ENCODE results near the gene CD244.
"Not testable (repeated sequence)": the region's sequence is repeated elsewhere in the genome, so short reads cannot be mapped to it uniquely, and the experiment has no call there.

CD244 gene

GRCh38 chr1:160900683-160901082 lies 38.0 kb upstream of the CD244 start:
- H3K27me3 ChIP-seq (ENCODE audit: control insufficient read depth in 1 of 2, insufficient read depth in 2 of 2, low read length in 2 of 2); H3K9me3 ChIP-seq (ENCODE audit: control insufficient read depth in 1 of 2, low read length in 2 of 2); H3K36me3 ChIP-seq (ENCODE audit: control insufficient read depth in 1 of 2, insufficient read depth in 2 of 2, low read length in 2 of 2); H3K27ac ChIP-seq (ENCODE audit: low read depth, low read length); H3K4me1 ChIP-seq (ENCODE audit: control insufficient read depth in 1 of 2, insufficient read depth in 2 of 2, low read length in 2 of 2); H3K9ac ChIP-seq (ENCODE audit: low read depth in 1 of 2, low read length in 2 of 2); H3K4me3 ChIP-seq (ENCODE audit: low read depth in 1 of 2, low read length in 2 of 2): not testable (repeated sequence)

- not testable (repeated sequence) for H3K9me3 ChIP-seq (ENCODE audit: control insufficient read depth in 1 of 2, low read length in 2 of 2); H3K36me3 ChIP-seq (ENCODE audit: control insufficient read depth in 1 of 2, insufficient read depth in 2 of 2, low read length in 2 of 2); H3K27ac ChIP-seq (ENCODE audit: low read depth, low read length); H3K27me3 ChIP-seq (ENCODE audit: control insufficient read depth in 1 of 2, insufficient read depth in 2 of 2, low read length in 2 of 2); H3K9ac ChIP-seq (ENCODE audit: low read depth in 1 of 2, low read length in 2 of 2); H3K4me3 ChIP-seq (ENCODE audit: low read depth in 1 of 2, low read length in 2 of 2); H3K4me1 ChIP-seq (ENCODE audit: control insufficient read depth in 1 of 2, insufficient read depth in 2 of 2, low read length in 2 of 2)
Observed at GRCh38 chr1:160894368-160895135, 31.9 kb upstream of the CD244 start.

GRCh38 chr1:160891474-160891873 lies 28.8 kb upstream of the CD244 start:
- no peaks in the 10 kb centered on the region for H3K9me3 ChIP-seq (ENCODE audit: control insufficient read depth in 1 of 2, low read length in 2 of 2)
- H3K36me3 ChIP-seq (ENCODE audit: control insufficient read depth in 1 of 2, insufficient read depth in 2 of 2, low read length in 2 of 2) = no peaks in the 10 kb centered on the region
- H3K4me1 ChIP-seq (ENCODE audit: control insufficient read depth in 1 of 2, insufficient read depth in 2 of 2, low read length in 2 of 2) = no peaks in the 10 kb centered on the region
- H3K4me3 ChIP-seq (ENCODE audit: low read depth in 1 of 2, low read length in 2 of 2) = no peak overlapping the region
- no peak overlapping the region for H3K27ac ChIP-seq (ENCODE audit: low read depth, low read length)
- no peak overlapping the region for H3K9ac ChIP-seq (ENCODE audit: low read depth in 1 of 2, low read length in 2 of 2)
- no peaks in the 10 kb centered on the region for H3K27me3 ChIP-seq (ENCODE audit: control insufficient read depth in 1 of 2, insufficient read depth in 2 of 2, low read length in 2 of 2)

- H3K27ac ChIP-seq (ENCODE audit: low read depth, low read length) = no peak overlapping the region
- H3K27me3 ChIP-seq (ENCODE audit: control insufficient read depth in 1 of 2, insufficient read depth in 2 of 2, low read length in 2 of 2) = no peaks in the 10 kb centered on the region
- H3K36me3 ChIP-seq (ENCODE audit: control insufficient read depth in 1 of 2, insufficient read depth in 2 of 2, low read length in 2 of 2) = no peaks in the 10 kb centered on the region
- no peaks in the 10 kb centered on the region for H3K4me1 ChIP-seq (ENCODE audit: control insufficient read depth in 1 of 2, insufficient read depth in 2 of 2, low read length in 2 of 2)
- H3K4me3 ChIP-seq (ENCODE audit: low read depth in 1 of 2, low read length in 2 of 2) = no peak overlapping the region
- H3K9ac ChIP-seq (ENCODE audit: low read depth in 1 of 2, low read length in 2 of 2) = no peak overlapping the region
- H3K9me3 ChIP-seq (ENCODE audit: control insufficient read depth in 1 of 2, low read length in 2 of 2) = no peaks in the 10 kb centered on the region
Observed at GRCh38 chr1:160888926-160889325, 26.2 kb upstream of the CD244 start.

GRCh38 chr1:160887071-160887470 lies 24.4 kb upstream of the CD244 start:
- H3K9ac ChIP-seq (ENCODE audit: low read depth in 1 of 2, low read length in 2 of 2) = no peak overlapping the region
- H3K4me3 ChIP-seq (ENCODE audit: low read depth in 1 of 2, low read length in 2 of 2) = no peak overlapping the region
- H3K36me3 ChIP-seq (ENCODE audit: control insufficient read depth in 1 of 2, insufficient read depth in 2 of 2, low read length in 2 of 2) = no peaks in the 10 kb centered on the region

GRCh38 chr1:160885042-160885441 lies 22.4 kb upstream of the CD244 start, which contains the start of gene ITLN1:
Gene ITLN1 (minus strand): TSS chr1:160885180. CDS start chr1:160884877, 303 bp downstream.
- no peaks in the 10 kb centered on the region for H3K36me3 ChIP-seq (ENCODE audit: control insufficient read depth in 1 of 2, insufficient read depth in 2 of 2, low read length in 2 of 2)
- no peaks in the 10 kb centered on the region for H3K4me1 ChIP-seq (ENCODE audit: control insufficient read depth in 1 of 2, insufficient read depth in 2 of 2, low read length in 2 of 2)
- no peaks in the 10 kb centered on the region for H3K9me3 ChIP-seq (ENCODE audit: control insufficient read depth in 1 of 2, low read length in 2 of 2)
- no peak within 1 kb of the TSS for H3K9ac ChIP-seq (ENCODE audit: low read depth in 1 of 2, low read length in 2 of 2)
- H3K27ac ChIP-seq (ENCODE audit: low read depth, low read length) = no peak within 1 kb of the TSS
- no peaks in the 10 kb centered on the region for H3K27me3 ChIP-seq (ENCODE audit: control insufficient read depth in 1 of 2, insufficient read depth in 2 of 2, low read length in 2 of 2)
- H3K4me3 ChIP-seq (ENCODE audit: low read depth in 1 of 2, low read length in 2 of 2) = no peak within 1 kb of the TSS

More at GRCh38 chr1:160887071-160887470, 24.4 kb upstream of the CD244 start:
- Histone ChIP-seq H3K4me1 (ENCODE audit: control insufficient read depth in 1 of 2, insufficient read depth in 2 of 2, low read length in 2 of 2) (no peaks in the 10 kb centered on the region), H3K27me3 (ENCODE audit: control insufficient read depth in 1 of 2, insufficient read depth in 2 of 2, low read length in 2 of 2) (no peaks in the 10 kb centered on the region), H3K9me3 (ENCODE audit: control insufficient read depth in 1 of 2, low read length in 2 of 2) (no peaks in the 10 kb centered on the region), H3K27ac (ENCODE audit: low read depth, low read length) (no peak overlapping the region)

GRCh38 chr1:160884579-160884978 lies 21.9 kb upstream of the CD244 start:
- Histone ChIP-seq H3K4me1 (ENCODE audit: control insufficient read depth in 1 of 2, insufficient read depth in 2 of 2, low read length in 2 of 2) (no peaks in the 10 kb centered on the region), H3K36me3 (ENCODE audit: control insufficient read depth in 1 of 2, insufficient read depth in 2 of 2, low read length in 2 of 2) (no peaks in the 10 kb centered on the region), H3K4me3 (ENCODE audit: low read depth in 1 of 2, low read length in 2 of 2) (no peak overlapping the region), H3K27ac (ENCODE audit: low read depth, low read length) (no peak overlapping the region), H3K9me3 (ENCODE audit: control insufficient read depth in 1 of 2, low read length in 2 of 2) (no peaks in the 10 kb centered on the region), H3K27me3 (ENCODE audit: control insufficient read depth in 1 of 2, insufficient read depth in 2 of 2, low read length in 2 of 2) (no peaks in the 10 kb centered on the region), H3K9ac (ENCODE audit: low read depth in 1 of 2, low read length in 2 of 2) (no peak overlapping the region)

GRCh38 chr1:160883581-160884513 lies 21.2 kb upstream of the CD244 start:
- Histone ChIP-seq H3K27ac (ENCODE audit: low read depth, low read length) (no peak overlapping the region), H3K27me3 (ENCODE audit: control insufficient read depth in 1 of 2, insufficient read depth in 2 of 2, low read length in 2 of 2) (no peaks in the 10 kb centered on the region), H3K9me3 (ENCODE audit: control insufficient read depth in 1 of 2, low read length in 2 of 2) (no peaks in the 10 kb centered on the region), H3K9ac (ENCODE audit: low read depth in 1 of 2, low read length in 2 of 2) (no peak overlapping the region), H3K36me3 (ENCODE audit: control insufficient read depth in 1 of 2, insufficient read depth in 2 of 2, low read length in 2 of 2) (no peaks in the 10 kb centered on the region), H3K4me3 (ENCODE audit: low read depth in 1 of 2, low read length in 2 of 2) (no peak overlapping the region), H3K4me1 (ENCODE audit: control insufficient read depth in 1 of 2, insufficient read depth in 2 of 2, low read length in 2 of 2) (no peaks in the 10 kb centered on the region)

GRCh38 chr1:160882582-160882981 lies 19.9 kb upstream of the CD244 start:
- no peaks in the 10 kb centered on the region for H3K27me3 ChIP-seq (ENCODE audit: control insufficient read depth in 1 of 2, insufficient read depth in 2 of 2, low read length in 2 of 2)
- H3K9ac ChIP-seq (ENCODE audit: low read depth in 1 of 2, low read length in 2 of 2) = no peak overlapping the region
- no peaks in the 10 kb centered on the region for H3K36me3 ChIP-seq (ENCODE audit: control insufficient read depth in 1 of 2, insufficient read depth in 2 of 2, low read length in 2 of 2)
- H3K4me1 ChIP-seq (ENCODE audit: control insufficient read depth in 1 of 2, insufficient read depth in 2 of 2, low read length in 2 of 2) = no peaks in the 10 kb centered on the region
- no peaks in the 10 kb centered on the region for H3K9me3 ChIP-seq (ENCODE audit: control insufficient read depth in 1 of 2, low read length in 2 of 2)
- H3K4me3 ChIP-seq (ENCODE audit: low read depth in 1 of 2, low read length in 2 of 2) = no peak overlapping the region
- H3K27ac ChIP-seq (ENCODE audit: low read depth, low read length) = no peak overlapping the region

GRCh38 chr1:160881264-160881663 lies 18.6 kb upstream of the CD244 start:
- not testable (repeated sequence) for H3K9me3 ChIP-seq (ENCODE audit: control insufficient read depth in 1 of 2, low read length in 2 of 2); H3K27ac ChIP-seq (ENCODE audit: low read depth, low read length); H3K4me3 ChIP-seq (ENCODE audit: low read depth in 1 of 2, low read length in 2 of 2); H3K36me3 ChIP-seq (ENCODE audit: control insufficient read depth in 1 of 2, insufficient read depth in 2 of 2, low read length in 2 of 2); H3K9ac ChIP-seq (ENCODE audit: low read depth in 1 of 2, low read length in 2 of 2); H3K27me3 ChIP-seq (ENCODE audit: control insufficient read depth in 1 of 2, insufficient read depth in 2 of 2, low read length in 2 of 2); H3K4me1 ChIP-seq (ENCODE audit: control insufficient read depth in 1 of 2, insufficient read depth in 2 of 2, low read length in 2 of 2)
